Bone marrow (tissue), 2 donors: ENCODE results near the gene PEX10.
"Not testable (repeated sequence)": the region's sequence is repeated elsewhere in the genome, so short reads cannot be mapped to it uniquely, and the experiment has no call there.

Experiments
- DNase-seq, 2 donors: peaks; one replicate each; lab custom pipeline; 2025; lab: John Stamatoyannopoulos, UW

PEX10 gene

DNA sequence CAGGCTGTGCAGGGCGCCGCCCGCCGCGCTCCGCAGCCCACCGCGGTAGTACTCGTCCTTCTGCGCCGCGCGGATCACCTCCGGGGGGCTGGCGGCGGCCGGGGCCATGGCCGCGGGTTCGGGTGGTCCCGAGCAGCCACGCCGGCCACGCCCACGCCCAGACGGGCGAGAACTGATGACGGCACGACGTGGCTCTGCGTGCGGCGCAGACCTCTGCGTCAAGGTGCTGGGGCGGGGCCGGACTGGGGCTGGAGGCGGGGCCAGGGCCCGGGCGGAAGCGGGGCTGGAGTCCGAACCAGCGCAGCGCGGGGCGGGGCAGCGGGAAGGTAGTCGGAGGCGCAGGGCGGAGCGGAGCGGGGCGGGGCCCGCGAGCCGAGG lies at the start of gene PEX10:
TSS of gene PEX10 (minus strand) at position 170 of the 378 bp plus-strand sequence. CDS start at position 108, 62 bp downstream.
- DNase-seq, result peak; percentile 86 to 91

DNA sequence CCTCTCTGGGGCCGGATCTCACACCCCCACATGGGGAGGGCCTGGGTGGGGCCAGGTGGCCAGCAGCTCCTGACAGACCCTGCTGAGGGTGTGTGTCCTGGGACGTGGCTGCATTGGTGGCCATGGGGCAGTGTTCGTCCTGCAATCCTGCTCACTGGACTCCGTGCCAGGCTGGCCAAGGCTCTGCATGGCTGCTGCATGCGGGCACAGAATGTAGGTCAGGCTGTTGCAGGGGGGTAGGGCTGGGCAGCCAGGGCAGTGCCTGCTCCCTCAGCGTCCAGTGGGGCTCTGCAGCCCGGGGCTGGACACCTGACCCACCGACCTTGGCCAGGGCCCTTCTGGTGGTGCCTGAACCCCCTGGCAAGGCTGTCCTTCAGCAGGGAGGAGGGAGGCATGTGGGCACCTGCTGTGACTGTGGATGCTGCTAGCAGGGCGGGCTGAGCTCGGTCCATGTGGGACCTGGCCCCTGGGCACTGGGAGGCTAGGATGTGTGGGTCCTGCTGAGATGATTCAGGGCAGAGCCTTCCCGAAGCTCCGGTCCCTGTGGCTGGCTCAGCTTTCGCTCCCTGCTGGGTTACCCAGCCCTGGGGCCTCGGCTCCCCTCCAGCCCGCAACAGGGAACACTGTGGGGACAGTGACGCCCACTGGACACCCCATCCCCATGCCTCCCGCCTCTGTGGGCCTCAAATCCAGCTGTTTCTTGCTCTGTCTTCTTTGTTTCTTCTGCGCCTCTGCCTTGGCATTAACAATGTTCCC lies 48.8 kb upstream of the PEX10 start:
- no peak for DNase-seq

DNA sequence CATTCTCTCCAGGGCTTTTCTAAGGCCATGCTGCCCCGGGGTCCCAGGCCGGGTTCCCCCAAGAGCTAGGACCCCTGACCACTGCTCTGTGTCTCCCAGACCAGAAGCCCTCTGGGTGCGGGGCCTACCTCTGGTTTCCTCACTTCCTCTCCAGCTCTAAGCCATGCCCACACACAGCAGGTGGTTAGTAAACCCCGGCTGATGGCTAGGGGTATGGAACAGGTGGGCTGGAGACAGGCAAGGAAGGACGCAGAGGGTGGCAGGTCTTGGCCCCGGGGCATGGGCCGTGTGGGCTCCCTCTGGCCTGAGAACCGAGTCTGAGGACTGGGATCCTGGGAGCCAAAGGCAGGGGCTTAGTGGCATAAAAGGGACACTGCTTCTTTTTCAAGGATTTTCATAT lies 47.8 kb upstream of the PEX10 start:
- DNase-seq, result no peak

DNA sequence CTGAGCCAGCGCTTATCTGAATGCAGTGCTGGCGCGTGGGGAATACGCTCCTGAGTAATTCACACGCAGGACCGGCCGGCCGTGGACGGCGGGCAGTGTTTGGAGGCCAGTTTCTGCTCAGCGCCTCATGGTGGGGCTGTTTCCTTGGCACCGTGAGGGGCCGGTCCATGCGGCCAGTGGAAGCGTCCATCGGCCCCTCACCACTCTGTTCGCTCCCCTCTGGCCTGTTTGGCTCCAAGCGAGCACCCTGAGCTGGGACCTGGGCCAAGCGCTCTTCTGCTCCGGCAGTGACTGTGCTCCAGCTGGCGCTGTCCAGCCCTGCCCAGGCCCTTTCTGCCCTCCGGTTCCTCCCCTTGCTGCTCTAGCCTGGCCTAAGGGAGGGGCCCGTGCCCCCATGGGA lies 47.4 kb upstream of the PEX10 start:
- DNase-seq, result no peak

DNA sequence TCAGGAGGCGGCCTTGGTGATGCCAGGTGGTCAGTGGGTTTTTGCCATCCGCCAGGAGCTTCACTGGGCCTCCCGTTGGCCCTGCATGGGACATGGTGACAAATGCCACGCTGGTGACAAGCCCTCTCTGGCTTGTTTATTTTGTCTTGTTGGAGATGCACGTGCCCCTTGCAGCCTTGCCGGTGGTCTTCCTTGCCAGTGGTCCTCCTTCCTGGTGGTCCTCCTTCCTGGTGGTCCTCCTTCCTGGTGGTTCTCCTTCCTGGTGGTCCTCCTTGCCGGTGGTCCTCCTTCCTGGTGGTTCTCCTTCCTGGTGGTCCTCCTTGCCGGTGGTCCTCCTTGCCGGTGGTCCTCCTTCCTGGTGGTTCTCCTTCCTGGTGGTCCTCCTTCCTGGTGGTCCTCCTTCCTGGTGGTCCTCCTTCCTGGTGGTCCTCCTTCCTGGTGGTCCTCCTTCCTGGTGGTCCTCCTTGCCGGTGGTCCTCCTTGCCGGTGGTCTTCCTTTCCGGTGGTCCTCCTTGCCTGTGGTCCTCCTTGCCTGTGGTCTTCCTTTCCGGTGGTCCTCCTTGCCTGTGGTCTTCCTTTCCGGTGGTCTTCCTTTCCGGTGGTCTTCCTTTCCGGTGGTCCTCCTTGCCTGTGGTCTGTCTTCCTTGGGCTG lies 46.9 kb upstream of the PEX10 start:
- not testable (repeated sequence) for DNase-seq

DNA sequence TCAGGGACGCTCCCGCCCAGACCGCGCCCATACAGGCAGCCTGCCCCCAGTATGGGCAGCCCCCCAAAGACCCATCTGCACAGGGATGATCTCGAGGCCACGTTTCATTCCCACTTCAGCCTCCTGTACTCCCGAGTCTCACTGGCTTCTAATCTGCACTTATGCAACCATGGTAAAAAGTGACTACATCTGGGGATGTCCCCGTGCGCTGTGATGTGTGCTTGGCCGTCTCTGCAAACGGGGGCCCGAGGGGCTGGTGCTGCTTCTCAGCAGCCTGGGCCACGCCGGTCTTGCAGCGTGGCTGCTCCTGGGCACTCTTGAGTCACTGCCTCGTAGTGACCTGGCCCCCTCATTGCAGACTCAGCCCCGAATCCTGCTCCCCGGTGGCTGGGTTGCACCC lies 46.3 kb upstream of the PEX10 start:
- no peak for DNase-seq

DNA sequence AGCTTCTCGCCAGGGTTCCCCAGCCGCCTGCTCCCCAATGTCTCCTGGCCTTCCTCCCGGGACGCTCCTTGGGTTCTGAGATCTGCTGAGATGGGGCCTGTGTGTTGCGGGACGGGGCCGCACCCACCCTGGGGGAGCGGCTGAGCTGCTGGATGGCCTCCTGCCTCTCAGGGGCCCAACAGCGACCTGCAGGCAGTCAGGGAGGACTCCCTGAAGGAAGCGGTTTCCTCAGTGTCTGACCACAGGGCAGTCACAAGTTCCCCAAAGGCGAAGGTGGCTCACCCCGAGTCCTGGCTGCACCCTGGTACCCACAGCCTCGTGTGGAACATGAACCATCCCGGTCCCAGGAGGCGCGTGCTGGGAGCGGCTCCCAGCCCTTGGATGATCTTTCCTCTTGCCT lies 45.1 kb upstream of the PEX10 start:
- DNase-seq, result no peak

DNA sequence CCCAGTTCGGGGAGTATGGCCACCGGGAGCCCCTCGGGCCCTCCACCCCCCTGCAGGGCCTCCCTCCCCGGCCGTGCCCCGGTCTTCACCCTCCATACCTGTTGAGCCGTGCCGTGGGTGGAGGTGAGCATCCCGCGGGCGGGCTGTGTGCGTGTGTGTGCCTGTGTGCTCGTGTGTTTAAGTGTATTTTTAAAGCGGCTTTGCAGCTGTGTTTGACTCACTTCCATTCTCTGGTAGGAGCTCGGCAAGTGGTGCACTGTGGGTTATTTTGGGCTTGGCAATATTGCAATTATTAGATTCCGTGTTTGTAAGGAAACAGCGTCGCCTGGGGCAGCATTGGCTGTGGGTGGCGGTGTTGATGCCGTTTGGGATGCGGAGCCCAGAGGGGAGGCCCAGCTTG lies 43.4 kb upstream of the PEX10 start:
- no peak for DNase-seq

DNA sequence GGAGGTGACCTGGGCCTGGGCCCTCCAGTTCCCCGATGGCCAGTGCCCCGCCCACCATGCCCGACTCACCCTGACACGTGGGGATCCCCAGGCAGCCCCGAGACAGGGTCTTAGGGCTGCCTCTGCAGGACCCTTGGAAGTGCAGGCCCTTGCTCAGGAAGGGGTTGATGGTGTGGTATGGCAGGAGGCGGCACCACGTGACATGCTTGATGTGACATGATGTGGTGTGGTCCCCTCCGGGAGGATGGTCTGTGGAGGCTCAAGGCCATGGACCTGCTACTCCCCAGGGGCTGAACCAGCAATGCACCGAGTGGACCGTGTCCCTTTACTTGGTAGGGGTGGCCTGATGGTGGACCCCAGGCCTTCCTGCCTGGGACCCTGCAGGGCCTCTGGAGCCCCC lies 41.9 kb upstream of the PEX10 start:
- DNase-seq, result no peak

DNA sequence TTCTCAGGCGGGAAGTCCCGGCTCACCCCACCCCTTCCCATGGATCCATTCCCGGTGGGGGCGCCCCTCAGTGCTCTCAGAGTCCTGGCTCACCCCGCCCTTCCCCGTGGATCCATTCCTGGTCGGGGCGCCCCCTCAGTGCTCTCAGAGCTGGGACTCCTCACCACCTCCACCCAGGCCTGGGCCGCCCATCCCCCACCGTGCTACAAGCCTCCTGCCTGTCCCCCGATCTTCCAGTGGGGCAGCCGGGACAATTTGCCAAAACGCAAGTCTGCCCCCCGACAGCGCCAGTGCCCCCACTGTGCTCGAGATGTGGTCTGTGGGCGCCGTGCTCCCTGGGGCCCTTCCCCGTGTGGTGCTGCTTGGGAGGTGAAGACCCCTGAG lies 40.6 kb upstream of the PEX10 start:
- DNase-seq, result no peak

DNA sequence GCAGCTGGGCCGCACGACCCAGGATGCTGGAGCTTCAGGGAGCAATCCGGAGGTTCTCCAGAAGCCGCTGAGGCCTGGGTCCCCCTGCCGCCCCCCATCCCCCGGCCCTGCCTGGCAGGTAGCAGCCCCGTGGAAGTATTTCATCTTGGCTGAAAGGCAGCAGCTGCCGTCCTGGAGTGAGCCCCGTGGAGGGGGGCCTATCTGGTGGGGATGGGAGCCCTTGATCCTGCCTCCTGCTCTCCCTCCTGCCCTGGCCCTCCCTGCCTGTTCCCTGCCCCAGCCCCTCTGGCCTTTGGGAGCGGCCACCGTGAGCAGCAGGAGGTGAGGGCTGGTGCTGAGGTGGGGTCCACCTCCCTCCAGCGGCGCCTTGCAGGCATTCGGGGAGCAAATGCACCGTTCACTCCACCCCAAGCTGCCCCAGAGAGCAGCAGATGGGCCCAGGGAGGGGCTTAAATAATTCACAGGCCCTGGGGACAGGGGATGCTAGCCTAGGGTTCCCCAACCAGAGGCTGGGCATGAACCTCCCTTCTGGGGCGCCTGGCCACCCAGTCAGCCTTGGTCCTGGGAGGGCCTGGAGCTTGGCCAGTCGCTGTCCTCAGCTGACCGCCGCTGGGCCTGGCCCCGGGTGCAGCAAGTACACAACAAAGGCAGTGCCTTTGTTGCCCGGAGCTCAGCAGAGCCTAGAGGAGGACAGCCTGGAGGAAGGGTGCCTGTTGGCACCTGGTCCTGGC lies 40.0 kb upstream of the PEX10 start:
- no peak for DNase-seq

DNA sequence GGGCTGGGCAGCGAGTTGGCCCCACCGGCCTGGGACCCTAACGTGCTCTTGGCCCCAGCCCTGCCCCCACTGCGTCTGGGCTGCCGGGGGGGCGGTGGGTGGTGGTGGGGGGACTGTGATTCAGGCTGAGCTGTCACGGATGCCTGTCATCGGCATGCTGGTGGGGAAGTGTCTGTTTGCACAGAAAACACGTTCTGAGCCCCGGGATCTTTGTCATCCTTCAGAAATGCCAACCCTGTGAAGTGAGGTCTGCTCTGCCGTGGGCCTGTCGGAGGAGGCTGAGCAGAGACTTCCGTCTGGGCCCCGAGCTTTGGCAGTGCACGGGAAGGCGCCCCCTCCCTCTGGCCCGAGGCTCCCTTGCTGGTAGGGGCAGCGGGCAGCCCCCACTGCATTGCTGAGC lies 39.4 kb upstream of the PEX10 start:
- no peak for DNase-seq

DNA sequence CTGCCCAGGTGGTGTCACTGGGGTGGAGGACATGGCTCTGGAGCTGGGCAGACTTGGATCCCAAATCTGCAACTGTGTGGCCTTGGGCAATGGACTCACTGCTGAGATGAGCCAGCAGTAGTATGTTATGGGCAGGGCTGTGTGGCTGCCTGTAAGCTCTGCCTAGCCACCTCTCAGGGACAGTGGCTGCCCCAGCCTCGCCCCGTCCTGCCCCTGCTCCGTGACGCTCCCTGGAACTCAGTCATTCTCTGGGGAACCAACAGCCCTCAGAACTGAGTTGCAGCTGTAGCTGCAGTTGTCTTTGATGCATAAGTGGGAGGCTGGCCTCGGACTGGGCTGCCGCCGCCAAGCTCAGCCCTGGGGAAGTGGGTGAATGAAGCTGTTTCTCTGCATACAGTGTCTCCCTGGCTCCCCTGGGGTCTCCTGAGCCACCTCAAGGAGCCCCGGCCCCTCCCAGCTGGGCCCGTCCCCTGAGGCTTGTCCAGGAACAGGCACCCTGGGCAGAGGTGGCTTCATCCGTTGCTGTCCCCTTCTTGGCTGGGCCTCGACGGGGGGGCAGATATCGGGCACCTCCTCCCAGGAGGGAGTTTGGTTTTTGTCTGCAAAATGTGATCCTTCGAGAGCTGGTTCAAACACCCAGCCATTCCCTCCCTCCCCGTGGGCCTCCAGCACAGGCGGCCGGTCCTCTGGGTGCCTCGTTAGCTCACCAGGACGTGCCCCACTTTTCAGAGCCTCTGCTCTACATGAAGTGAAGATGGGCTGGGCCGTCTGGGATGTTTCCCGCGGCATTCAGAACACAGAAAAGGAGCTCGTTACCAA lies 37.5 kb upstream of the PEX10 start:
- DNase-seq, result no peak

DNA sequence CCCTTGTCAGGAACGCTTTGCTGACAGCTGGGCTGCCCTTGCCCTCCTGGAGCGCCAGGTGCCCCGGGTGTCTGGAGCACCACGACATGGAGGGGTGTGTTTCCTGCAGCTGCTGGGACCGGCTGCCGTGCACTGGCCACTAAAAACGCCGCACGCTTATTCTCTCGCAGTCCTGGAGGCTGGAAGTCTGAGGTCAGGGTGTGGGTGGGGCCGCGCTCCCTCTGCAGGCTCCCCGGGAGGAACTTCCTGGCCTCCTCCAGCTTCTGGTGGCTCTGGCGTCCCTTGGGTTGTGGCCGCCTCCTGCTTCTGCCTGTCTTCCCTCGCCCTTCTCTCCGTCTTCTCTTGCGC lies 35.7 kb upstream of the PEX10 start:
- DNase-seq, result no peak

DNA sequence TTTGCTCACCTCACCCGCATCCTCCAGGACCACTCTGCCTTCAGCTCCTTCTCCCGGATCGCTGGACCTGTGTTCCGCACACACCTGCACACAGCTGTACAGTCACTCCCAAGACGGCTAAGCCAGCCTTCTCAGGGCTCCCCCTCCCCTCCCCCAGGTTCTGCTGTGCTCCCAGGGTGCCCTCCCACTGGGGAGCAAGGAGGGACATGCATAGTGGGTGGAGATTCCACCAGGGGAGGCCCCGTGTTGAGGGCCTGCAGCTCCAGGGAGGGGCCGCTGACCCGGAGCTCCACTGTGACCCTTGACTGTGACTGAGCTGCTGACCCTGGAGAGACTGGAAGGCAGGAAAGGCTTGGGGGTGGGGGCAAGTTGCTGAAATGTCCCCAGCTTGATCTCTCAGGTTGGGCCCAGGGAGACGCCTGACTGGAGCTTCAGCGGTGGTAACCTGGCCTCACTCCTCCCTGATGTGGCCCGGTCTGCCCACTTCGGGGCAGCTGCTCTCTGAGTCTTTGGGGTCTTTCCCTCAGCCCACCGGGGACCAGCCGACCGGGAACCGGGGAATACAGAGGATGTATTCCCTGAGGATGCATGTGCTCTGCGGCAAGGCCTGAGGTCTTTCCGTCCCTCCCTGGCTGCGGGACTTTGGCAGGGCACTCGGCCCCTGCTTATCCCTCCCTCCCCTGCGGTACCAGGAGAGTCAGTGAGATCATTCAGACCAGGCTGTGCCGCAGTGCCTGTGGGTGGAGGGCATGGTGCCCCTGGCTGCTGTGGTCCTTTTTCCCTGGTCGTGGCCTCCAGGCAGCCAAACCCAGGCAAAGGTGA lies 35.1 kb upstream of the PEX10 start:
- DNase-seq, result no peak

DNA sequence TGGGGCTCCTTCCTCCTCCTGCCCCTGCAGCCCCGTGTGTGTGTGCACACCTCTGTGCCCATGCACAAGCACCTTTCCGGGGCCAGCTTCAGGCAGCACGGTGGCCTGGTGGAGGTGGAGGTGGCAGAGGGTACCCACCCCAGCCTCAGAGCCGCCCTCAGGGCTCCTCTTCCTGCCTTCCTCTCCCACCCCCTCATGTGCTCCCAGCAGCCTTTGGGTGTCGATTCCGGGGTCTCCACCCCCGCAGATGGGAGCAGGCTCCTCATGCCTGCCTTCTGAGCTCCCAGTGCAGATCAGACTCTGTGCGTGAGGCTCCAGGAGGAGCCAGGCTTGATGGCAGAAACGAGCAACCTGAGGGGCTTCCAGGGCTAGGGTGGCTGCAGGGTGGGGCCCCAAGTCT lies 34.5 kb upstream of the PEX10 start:
- DNase-seq, result no peak

DNA sequence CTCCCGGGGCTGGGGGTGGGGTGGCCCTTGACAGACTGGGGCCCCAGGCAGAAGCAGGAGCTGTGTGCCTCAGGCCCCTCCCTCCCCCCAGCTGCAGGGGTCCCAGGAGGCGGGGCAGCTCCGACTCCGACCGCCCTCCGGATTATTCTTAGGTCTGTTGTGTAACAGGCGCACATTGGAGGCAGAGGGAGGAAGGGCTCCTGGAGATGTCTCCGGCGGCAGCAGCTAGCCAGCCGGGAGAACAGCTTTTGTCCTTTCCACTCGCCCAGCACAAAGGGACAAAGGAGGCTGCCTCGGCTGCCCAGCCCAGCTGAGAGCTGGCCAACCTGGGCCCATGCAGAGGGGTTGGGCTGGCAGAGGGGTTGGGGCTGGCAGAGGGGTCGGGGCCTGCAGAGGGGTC lies 34.0 kb upstream of the PEX10 start:
- no peak for DNase-seq

DNA sequence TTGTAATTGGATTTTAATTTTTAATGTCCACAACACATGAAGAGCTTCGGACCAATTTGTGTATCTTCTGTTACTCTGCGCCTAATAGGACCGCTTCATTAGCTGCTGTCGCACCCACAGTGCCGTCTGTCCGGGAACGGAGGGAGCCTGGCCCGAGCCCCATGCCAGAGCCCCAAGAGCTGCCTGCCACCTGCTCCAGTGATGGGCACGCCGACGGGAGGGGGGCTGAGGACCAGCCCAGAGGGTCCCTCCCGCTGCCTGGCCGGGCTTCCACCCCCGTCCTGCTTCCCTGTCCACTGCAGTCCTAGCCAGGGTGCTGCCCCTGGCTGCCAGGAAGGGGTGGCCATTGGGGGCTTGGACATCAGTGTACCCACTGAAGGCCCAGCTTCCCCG lies 33.5 kb upstream of the PEX10 start:
- DNase-seq, result no peak

DNA sequence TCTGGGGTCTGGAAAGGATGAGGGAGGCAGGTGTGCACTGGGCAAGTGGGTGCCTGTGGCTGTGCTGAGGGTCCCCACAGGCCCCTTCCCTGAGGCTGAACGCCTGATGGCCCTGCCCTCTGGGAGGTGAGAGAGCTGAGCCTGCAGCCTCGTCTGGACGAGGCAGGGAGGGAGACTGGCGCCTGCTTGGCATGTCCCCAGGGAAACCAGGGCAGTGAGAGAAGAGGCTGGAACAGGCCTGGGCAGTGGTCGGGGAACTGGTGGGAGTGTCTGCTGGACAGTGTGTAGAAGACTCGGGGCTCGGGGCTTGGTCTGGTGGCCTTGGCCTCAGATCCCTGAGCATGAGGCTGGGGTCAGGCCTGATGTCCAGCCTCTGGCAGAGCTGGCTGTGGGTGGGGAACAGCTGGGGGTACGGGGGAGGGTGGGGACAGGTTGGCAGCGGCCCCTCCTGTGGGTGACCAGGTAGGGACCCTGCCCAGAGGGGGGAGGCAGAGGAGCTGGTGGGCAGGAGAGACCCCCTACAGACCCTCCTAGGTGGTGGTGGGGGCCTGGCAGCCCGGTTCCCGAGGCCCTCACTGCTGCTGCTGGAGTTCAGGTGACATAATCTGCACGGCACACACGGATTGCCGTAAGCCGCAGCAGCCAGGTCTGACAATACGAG lies 32.9 kb upstream of the PEX10 start:
- no peak for DNase-seq

DNA sequence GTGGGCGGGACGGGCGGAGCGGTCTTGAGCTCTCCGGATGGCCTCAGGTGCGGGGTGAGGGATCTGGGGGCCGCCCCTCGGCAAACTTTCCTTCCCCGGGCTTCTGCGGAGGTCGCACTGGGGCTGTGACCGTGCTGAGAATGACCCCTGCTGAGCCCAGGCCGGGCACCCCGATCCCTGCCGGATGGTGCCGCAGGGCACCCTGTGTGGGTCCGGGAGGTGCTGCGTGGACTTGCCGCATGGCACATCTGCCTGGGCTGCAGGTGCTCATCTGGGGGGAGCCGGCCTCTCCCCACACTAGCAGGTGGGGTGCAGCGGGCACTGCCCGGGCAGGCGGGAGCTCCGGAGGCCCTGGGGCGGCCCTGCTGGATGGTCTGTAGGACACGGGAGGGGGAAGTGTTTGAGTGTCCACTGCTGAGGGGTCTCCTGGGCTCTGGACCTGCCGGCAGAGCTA lies 31.8 kb upstream of the PEX10 start:
- DNase-seq, result no peak
